ENCODE data around the gene CMTM6.

Gene CMTM6

DNA sequence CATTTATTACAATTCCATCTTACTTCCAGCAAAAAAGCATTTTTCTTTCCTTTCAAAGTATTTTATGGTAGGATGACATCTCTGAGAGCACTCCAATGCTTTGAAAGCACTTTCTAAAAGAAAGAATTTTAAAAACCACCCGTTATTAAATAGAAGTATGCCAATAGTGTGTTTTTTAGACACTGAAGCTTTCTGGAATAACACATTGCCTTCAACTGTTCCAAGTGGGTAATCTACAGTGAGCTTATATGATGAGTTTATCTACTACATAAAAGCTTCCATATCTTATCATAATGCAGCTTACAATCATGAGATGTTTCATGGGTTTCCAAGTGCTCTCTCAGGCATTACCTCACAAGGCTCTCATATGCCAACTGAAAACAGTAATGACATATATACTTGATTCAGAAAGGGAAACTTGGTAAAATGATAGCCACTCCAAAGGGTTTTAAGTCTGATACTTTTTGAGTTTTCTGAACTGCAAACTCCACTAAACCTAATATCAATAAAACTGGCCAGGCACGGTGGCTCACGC lies 14.1 kb downstream of the CMTM6 start:
- TF ChIP-seq, protein P1, sequence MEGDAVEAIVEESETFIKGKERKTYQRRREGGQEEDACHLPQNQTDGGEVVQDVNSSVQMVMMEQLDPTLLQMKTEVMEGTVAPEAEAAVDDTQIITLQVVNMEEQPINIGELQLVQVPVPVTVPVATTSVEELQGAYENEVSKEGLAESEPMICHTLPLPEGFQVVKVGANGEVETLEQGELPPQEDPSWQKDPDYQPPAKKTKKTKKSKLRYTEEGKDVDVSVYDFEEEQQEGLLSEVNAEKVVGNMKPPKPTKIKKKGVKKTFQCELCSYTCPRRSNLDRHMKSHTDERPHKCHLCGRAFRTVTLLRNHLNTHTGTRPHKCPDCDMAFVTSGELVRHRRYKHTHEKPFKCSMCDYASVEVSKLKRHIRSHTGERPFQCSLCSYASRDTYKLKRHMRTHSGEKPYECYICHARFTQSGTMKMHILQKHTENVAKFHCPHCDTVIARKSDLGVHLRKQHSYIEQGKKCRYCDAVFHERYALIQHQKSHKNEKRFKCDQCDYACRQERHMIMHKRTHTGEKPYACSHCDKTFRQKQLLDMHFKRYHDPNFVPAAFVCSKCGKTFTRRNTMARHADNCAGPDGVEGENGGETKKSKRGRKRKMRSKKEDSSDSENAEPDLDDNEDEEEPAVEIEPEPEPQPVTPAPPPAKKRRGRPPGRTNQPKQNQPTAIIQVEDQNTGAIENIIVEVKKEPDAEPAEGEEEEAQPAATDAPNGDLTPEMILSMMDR (IDR thresholded peaks at IDR 0.05) = no peak
- no peaks in the 10 kb centered on the region for H3K79me2 ChIP-seq
- no peak overlapping the region for H3K4me3 ChIP-seq (ENCODE audit: low read depth, low read length)
- no peaks in the 10 kb centered on the region for H3K27me3 ChIP-seq (ENCODE audit: control insufficient read depth, insufficient read depth, low read length)
- no peak overlapping the region for H3K4me2 ChIP-seq (ENCODE audit: low read length)
- H3K27ac ChIP-seq = no peak overlapping the region
- H3K9ac ChIP-seq = no peak overlapping the region
- H3K36me3 ChIP-seq (ENCODE audit: control insufficient read depth, insufficient read depth, low read length) = no peaks in the 10 kb centered on the region
- no peak overlapping the region for H2AFZ ChIP-seq
- H3K4me1 ChIP-seq = peaks cover 5% of the 10 kb centered on the region
- H3K9me3 ChIP-seq (ENCODE audit: control insufficient read depth, low read length) = no peaks in the 10 kb centered on the region

DNA sequence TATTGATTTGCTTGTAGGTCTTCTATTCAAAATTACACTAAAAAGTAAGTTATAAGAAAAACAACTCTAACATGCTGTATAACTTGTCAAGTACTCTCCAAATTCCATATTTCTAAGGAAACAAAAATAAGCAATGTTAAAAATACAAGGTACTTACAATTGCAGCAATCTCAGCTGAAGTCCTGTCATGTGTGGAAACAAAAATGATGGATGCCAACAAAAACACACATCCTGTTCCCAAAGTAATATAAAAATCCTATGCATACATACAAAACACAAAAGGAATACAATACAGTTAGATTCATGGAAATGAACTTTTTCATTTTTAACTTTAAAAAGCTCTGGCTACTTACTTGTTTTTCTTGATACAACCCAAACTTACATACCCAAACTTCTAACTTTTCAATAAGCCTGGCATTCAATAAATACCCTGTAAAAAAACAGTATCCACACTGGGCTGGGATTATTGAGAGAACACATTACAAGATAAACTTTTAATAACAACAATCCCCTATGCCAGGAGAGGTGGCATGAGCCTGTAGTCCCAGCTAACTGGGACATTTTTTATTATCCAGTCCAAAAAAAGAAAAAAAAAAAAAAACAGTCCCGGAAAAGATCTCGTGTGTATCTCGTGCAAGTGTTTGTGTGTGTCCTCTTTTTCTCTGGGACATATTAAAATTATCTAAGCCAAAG lies 14.7 kb downstream of the CMTM6 start:
- TF ChIP-seq, protein P1 (IDR thresholded peaks at IDR 0.05) = no peak
- Histone ChIP-seq H3K4me1 (no peaks in the 10 kb centered on the region), H3K27ac (no peak overlapping the region), H3K79me2 (no peaks in the 10 kb centered on the region), H3K4me2 (ENCODE audit: low read length) (no peak overlapping the region), H3K27me3 (ENCODE audit: control insufficient read depth, insufficient read depth, low read length) (no peaks in the 10 kb centered on the region), H3K4me3 (ENCODE audit: low read depth, low read length) (no peak overlapping the region), H2AFZ (no peak overlapping the region), H3K9ac (no peak overlapping the region), H3K36me3 (ENCODE audit: control insufficient read depth, insufficient read depth, low read length) (no peaks in the 10 kb centered on the region), H3K9me3 (ENCODE audit: control insufficient read depth, low read length) (no peaks in the 10 kb centered on the region)

DNA sequence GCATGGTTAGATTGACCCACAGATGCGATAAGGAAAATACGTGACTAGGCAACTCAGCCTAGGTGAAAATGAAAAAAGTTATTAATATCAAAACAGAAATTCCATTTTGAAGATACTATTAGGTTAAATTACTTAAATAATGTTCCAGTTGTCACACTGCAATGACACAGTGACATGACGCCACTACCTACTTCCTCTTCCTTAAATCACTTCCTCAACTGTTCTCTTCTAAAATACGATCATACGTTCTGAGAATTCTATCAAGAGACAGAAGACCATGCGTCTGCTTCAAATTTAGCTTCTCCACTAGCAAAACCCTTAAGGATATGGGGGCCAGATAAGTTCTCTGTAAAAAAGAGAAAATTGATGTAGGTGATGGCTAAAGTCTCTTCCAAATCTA lies 18.2 kb downstream of the CMTM6 start:
- Histone ChIP-seq H3K27me3 (ENCODE audit: control insufficient read depth, insufficient read depth, low read length) (no peaks in the 10 kb centered on the region), H3K9me3 (ENCODE audit: control insufficient read depth, low read length) (no peaks in the 10 kb centered on the region), H3K36me3 (ENCODE audit: control insufficient read depth, insufficient read depth, low read length) (no peaks in the 10 kb centered on the region), H2AFZ (no peak overlapping the region), H3K4me2 (ENCODE audit: low read length) (no peak overlapping the region), H3K4me1 (no peaks in the 10 kb centered on the region), H3K4me3 (ENCODE audit: low read depth, low read length) (no peak overlapping the region), H3K27ac (no peak overlapping the region), H3K9ac (no peak overlapping the region), H3K79me2 (no peaks in the 10 kb centered on the region)
- TF ChIP-seq, protein P1 (IDR thresholded peaks at IDR 0.05) = no peak

GRCh38 chr3:32483772-32484171 lies 18.9 kb downstream of the CMTM6 start:
- Histone ChIP-seq H2AFZ (no peak overlapping the region), H3K9me3 (ENCODE audit: control insufficient read depth, low read length) (no peaks in the 10 kb centered on the region), H3K4me1 (no peaks in the 10 kb centered on the region), H3K9ac (no peak overlapping the region), H3K27me3 (ENCODE audit: control insufficient read depth, insufficient read depth, low read length) (no peaks in the 10 kb centered on the region), H3K4me3 (ENCODE audit: low read depth, low read length) (no peak overlapping the region), H3K79me2 (no peaks in the 10 kb centered on the region), H3K4me2 (ENCODE audit: low read length) (no peak overlapping the region), H3K27ac (no peak overlapping the region), H3K36me3 (ENCODE audit: control insufficient read depth, insufficient read depth, low read length) (no peaks in the 10 kb centered on the region)
- TF ChIP-seq, protein P1 (IDR thresholded peaks at IDR 0.05) = no peak

DNA sequence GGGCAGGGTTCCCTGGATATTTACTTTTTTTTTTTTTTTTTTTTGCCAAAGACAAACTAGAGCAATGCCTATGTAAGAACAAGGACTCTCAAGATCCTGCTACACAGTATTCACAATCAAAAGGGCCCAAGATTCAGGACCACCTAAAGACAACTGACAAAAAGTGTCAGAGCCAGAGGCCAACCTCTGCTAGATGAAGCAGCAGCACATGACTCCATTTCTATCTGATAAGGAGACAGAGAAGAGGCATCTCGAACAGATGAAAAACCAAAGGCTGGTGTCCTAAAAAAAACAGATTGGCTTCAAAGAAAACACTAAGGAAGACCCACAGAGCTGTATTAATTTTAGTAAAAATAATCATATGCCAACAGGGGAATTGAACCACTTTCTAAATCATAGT lies 20.0 kb downstream of the CMTM6 start:
- Histone ChIP-seq H3K36me3 (ENCODE audit: control insufficient read depth, insufficient read depth, low read length) (no peaks in the 10 kb centered on the region), H2AFZ (no peak overlapping the region), H3K4me1 (no peaks in the 10 kb centered on the region), H3K27me3 (ENCODE audit: control insufficient read depth, insufficient read depth, low read length) (no peaks in the 10 kb centered on the region), H3K4me2 (ENCODE audit: low read length) (no peak overlapping the region), H3K27ac (no peak overlapping the region), H3K4me3 (ENCODE audit: low read depth, low read length) (no peak overlapping the region), H3K9me3 (ENCODE audit: control insufficient read depth, low read length) (no peaks in the 10 kb centered on the region), H3K9ac (no peak overlapping the region), H3K79me2 (no peaks in the 10 kb centered on the region)
- TF ChIP-seq, protein P1 (IDR thresholded peaks at IDR 0.05) = no peak
